ENCODE data around the gene IGF2BP3. TPM values are rescaled to one million over a fixed set of nuclear protein-coding genes. Genes with fewer than 3 reads are reported as not detected.

IGF2BP3 gene
- total and polyA plus RNA-seq, 2 donors (not counting 1 experiment from before 2014, with no cell fraction given) = 4.3 to 11.2 TPM

- Histone ChIP-seq H3K27me3 (ENCODE audit: control insufficient read depth, insufficient read depth, low read length) (no peaks in the 10 kb centered on the region), H3K79me2 (ENCODE audit: control insufficient read depth, insufficient read depth, low read length) (no peaks in the 10 kb centered on the region), H3K9me3 (ENCODE audit: control insufficient read depth, insufficient read depth, low read depth, low read length) (no peaks in the 10 kb centered on the region), H3K9ac (ENCODE audit: insufficient read depth, low read length) (no peak overlapping the region), H3K36me3 (ENCODE audit: control insufficient read depth, insufficient read depth, low read length) (no peaks in the 10 kb centered on the region), H4K20me1 (ENCODE audit: control insufficient read depth, extremely low read depth, insufficient read depth, low read length) (no peaks in the 10 kb centered on the region), H3K4me2 (ENCODE audit: extremely low read depth, insufficient read depth, low read length) (no peak overlapping the region), H3K4me3 (replicated peaks in 1 of 4; ENCODE audit: control extremely low read depth in 1 of 4, insufficient read depth in 1 of 4, low read depth in 3 of 4, low read length in 4 of 4) (no peak overlapping the region), H2AFZ (ENCODE audit: low read length) (no peak overlapping the region), H3K27ac (ENCODE audit: insufficient read depth, low read length) (no peak overlapping the region), H3K4me1 (ENCODE audit: control insufficient read depth, extremely low read depth, insufficient read depth, low read length) (no peaks in the 10 kb centered on the region)
- DNase-seq (ENCODE audit: low read depth in 2 of 2) = no peak
- no peak for TF ChIP-seq EZH2 (IDR thresholded peaks at IDR 0.05; ENCODE audit: low read length, missing control alignments)
- TF ChIP-seq CTCF (conservative IDR thresholded peaks at IDR 0.05 in 1 of 2, IDR thresholded peaks at IDR 0.05 in 1 of 2; ENCODE audit: low read depth in 1 of 2, low read length in 2 of 2) = no peak
Observed at GRCh38 chr7:23272275-23272674, 198.0 kb downstream of the IGF2BP3 start.

GRCh38 chr7:23268746-23269145, 201.5 kb downstream of the IGF2BP3 start:
- H3K4me3 ChIP-seq (replicated peaks in 1 of 4; ENCODE audit: control extremely low read depth in 1 of 4, insufficient read depth in 1 of 4, low read depth in 3 of 4, low read length in 4 of 4) = no peak overlapping the region
- TF ChIP-seq CTCF (conservative IDR thresholded peaks at IDR 0.05 in 1 of 2, IDR thresholded peaks at IDR 0.05 in 1 of 2; ENCODE audit: low read depth in 1 of 2, low read length in 2 of 2) (no peak), EZH2 (IDR thresholded peaks at IDR 0.05; ENCODE audit: low read length, missing control alignments) (no peak)
- peak in 1 of 2 donors; percentile 37 for DNase-seq (ENCODE audit: low read depth in 2 of 2)
- H2AFZ ChIP-seq (ENCODE audit: low read length) = no peak overlapping the region
- no peak overlapping the region for H3K9ac ChIP-seq (ENCODE audit: insufficient read depth, low read length)
- no peaks in the 10 kb centered on the region for H3K4me1 ChIP-seq (ENCODE audit: control insufficient read depth, extremely low read depth, insufficient read depth, low read length)
- no peaks in the 10 kb centered on the region for H3K79me2 ChIP-seq (ENCODE audit: control insufficient read depth, insufficient read depth, low read length)
- no peaks in the 10 kb centered on the region for H3K36me3 ChIP-seq (ENCODE audit: control insufficient read depth, insufficient read depth, low read length)
- no peak overlapping the region for H3K4me2 ChIP-seq (ENCODE audit: extremely low read depth, insufficient read depth, low read length)
- H3K27me3 ChIP-seq (ENCODE audit: control insufficient read depth, insufficient read depth, low read length) = no peaks in the 10 kb centered on the region
- H3K9me3 ChIP-seq (ENCODE audit: control insufficient read depth, insufficient read depth, low read depth, low read length) = no peaks in the 10 kb centered on the region
- H3K27ac ChIP-seq (ENCODE audit: insufficient read depth, low read length) = no peak overlapping the region
- H4K20me1 ChIP-seq (ENCODE audit: control insufficient read depth, extremely low read depth, insufficient read depth, low read length) = no peaks in the 10 kb centered on the region

GRCh38 chr7:23268167-23268566, 202.1 kb downstream of the IGF2BP3 start:
- Histone ChIP-seq H3K4me3 (replicated peaks in 1 of 4; ENCODE audit: control extremely low read depth in 1 of 4, insufficient read depth in 1 of 4, low read depth in 3 of 4, low read length in 4 of 4) (no peak overlapping the region), H3K9me3 (ENCODE audit: control insufficient read depth, insufficient read depth, low read depth, low read length) (no peaks in the 10 kb centered on the region), H2AFZ (ENCODE audit: low read length) (no peak overlapping the region), H3K79me2 (ENCODE audit: control insufficient read depth, insufficient read depth, low read length) (no peaks in the 10 kb centered on the region), H3K4me2 (ENCODE audit: extremely low read depth, insufficient read depth, low read length) (no peak overlapping the region), H4K20me1 (ENCODE audit: control insufficient read depth, extremely low read depth, insufficient read depth, low read length) (no peaks in the 10 kb centered on the region), H3K4me1 (ENCODE audit: control insufficient read depth, extremely low read depth, insufficient read depth, low read length) (no peaks in the 10 kb centered on the region), H3K9ac (ENCODE audit: insufficient read depth, low read length) (no peak overlapping the region), H3K27me3 (ENCODE audit: control insufficient read depth, insufficient read depth, low read length) (no peaks in the 10 kb centered on the region), H3K36me3 (ENCODE audit: control insufficient read depth, insufficient read depth, low read length) (no peaks in the 10 kb centered on the region), H3K27ac (ENCODE audit: insufficient read depth, low read length) (no peak overlapping the region)
- no peak for TF ChIP-seq CTCF (conservative IDR thresholded peaks at IDR 0.05 in 1 of 2, IDR thresholded peaks at IDR 0.05 in 1 of 2; ENCODE audit: low read depth in 1 of 2, low read length in 2 of 2)
- no peak for TF ChIP-seq EZH2 (IDR thresholded peaks at IDR 0.05; ENCODE audit: low read length, missing control alignments)
- no peak for DNase-seq (ENCODE audit: low read depth in 2 of 2)
